Activated effector memory CD4-positive, alpha-beta T cell treated with Interleukin-2 at 50 U/mL for 16 hours (primary cell): Measurements from ENCODE around the gene LRRC27.

ENCODE experiments used
- DNase-seq: peaks from one replicate; pipeline ENCODE4 v3.0.0-alpha.2; 2020

Gene LRRC27

DNA sequence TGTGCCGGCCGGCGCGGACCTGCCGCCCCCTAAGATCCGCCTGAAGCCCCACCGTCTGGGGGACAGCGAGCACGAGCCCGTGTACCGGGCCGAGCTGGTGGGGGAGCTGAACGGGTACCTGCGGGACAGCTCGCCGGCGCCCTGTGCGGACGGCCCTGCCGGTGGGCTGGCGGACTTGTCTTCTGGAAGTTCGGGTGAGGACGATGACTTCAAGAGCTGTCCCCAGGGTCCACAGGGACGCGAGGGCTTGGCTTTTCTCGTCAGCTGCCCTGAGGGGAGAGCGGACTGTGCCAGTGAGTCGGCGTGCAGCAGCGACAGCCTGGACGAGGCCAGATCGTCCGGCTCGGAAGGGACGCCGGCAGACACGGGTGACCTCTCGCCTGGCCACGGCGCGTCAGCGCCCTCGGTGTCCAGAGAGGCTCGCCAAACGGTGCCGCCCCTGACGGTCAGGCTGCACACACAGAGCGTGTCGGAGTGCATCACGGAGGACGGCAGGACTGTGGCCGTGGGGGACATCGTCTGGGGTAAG lies 73.5 kb downstream of the LRRC27 start:
- DNase-seq: no peak

- DNase-seq: no peak
Observed at GRCh38 chr10:132406181-132406580, 74.2 kb downstream of the LRRC27 start.

GRCh38 chr10:132406750-132407149 lies 74.8 kb downstream of the LRRC27 start:
- no peak for DNase-seq

DNA sequence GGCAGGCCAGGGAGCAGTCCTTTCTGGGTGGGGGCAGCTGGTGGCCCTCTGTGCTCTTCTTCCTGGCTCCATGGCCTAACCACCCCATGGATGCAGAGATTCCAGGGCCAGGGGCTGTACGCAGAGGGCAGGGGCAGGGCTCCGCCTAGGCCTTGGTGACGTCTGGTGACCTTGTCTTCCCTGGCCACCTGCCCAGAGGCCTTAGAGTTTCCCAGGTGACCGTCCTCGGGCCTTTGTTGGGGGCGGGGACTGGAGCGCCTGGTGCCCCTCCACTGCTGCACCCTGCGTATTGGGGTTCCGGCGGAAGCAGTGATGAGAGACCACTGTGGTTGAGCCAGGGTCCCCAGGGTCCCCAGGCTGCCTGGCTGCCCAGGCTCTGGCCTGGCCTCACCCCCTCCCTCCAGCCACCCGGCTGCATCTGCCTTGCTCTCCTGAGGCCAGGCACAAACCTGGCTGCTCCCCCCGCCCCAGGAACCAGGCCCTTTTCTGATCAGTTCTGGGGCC lies 75.3 kb downstream of the LRRC27 start:
- DNase-seq: no peak

DNA sequence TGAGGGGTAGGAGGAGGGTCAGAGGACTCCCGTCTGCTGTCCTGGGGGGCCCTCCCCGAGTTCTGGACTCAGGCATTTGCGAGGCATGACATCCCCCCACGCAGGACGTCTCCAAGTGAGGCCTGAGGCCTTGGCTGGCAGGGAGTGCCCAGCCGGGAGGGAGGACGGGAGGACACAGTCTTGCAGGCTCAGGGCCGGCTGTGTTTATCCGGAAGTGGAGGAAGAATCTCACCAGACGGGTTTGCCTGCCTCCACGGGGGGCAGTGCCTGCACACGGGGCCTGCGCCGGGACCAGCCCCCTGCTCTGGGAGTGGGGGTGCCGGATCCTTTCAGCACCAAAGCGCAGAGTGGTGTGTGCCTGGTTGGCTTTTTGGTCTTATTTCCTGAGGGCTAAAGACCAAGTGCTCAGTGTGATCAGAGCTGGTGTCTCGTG lies 75.9 kb downstream of the LRRC27 start:
- DNase-seq: no peak

- DNase-seq: no peak
Observed at GRCh38 chr10:132408367-132408781, 76.4 kb downstream of the LRRC27 start.

- no peak for DNase-seq
Observed at GRCh38 chr10:132408823-132409666, 77.1 kb downstream of the LRRC27 start.

- DNase-seq: no peak
Observed at GRCh38 chr10:132409667-132410028, 77.7 kb downstream of the LRRC27 start.

DNA sequence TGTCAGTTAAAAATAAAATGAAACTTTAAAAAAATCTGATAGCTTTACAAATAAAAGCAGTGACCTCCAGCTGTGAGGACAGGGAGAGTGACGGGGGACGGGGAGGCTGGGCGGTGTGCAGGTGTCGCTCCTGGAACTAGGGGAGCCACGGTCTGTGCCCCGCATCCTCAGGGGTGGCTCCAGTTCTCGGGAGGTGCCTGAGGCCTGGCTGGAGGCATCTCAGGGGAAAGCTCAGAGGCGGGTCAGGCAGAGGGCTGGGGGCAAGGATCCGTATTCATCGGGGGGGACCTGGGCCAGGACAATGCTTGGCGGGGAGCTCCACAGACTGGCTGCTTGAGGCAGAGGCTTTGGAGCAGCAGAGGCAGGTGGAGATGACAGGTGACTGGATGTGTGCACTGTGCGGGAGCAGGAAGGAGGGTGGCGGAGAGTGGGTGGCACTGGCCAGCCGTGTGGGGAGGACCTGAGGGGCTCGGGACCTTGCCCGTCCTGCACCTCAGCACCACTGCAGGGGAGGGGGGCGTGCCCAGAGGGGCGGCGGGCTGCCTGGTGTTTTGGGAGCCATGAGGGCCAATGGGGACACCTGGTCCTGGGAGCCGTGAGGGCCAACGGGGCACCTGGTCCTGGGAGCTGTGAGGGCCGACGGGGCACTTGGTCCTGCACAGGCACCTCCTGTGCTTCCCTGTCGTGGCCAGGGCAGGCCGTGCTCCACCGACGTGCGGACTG lies 78.2 kb downstream of the LRRC27 start:
- DNase-seq: no peak

DNA sequence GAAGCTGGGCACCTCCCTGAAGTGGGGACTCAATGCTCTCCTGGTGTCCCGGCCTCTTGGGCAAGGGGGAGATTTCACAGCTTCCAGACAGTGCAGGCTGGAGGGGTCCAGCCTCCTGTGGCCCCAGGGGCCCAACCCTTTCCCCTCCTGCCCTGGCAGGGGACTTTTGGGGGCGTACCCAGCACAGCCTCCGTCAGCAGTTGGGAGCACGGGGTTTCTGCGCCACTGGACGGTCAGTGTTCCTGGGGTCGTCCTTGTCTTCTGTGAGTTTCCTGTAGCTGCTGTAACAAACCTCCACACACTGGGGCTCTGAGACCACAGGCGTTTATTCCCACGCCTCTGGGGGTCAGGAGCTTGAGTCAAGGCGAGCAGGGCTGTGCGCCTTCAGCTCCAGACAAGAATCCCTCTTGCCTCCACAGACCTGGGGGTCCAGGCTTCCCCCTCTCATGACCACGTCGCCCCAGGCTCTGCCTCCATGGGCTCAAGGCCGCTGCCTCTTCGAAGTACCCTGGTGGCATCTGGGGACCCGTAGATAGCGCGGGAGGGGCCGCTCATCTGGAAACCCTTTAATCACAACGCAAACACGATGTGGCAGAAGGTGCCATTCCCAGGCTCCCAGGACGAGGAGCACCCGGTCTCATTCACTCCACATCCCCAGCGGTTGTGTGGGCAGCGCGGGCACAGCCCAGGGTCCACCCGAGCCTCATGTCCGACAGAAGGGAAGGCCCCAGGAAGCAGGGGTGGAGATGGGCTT lies 79.0 kb downstream of the LRRC27 start:
- no peak for DNase-seq

- no peak for DNase-seq
Observed at GRCh38 chr10:132411561-132412253, 79.7 kb downstream of the LRRC27 start.

DNA sequence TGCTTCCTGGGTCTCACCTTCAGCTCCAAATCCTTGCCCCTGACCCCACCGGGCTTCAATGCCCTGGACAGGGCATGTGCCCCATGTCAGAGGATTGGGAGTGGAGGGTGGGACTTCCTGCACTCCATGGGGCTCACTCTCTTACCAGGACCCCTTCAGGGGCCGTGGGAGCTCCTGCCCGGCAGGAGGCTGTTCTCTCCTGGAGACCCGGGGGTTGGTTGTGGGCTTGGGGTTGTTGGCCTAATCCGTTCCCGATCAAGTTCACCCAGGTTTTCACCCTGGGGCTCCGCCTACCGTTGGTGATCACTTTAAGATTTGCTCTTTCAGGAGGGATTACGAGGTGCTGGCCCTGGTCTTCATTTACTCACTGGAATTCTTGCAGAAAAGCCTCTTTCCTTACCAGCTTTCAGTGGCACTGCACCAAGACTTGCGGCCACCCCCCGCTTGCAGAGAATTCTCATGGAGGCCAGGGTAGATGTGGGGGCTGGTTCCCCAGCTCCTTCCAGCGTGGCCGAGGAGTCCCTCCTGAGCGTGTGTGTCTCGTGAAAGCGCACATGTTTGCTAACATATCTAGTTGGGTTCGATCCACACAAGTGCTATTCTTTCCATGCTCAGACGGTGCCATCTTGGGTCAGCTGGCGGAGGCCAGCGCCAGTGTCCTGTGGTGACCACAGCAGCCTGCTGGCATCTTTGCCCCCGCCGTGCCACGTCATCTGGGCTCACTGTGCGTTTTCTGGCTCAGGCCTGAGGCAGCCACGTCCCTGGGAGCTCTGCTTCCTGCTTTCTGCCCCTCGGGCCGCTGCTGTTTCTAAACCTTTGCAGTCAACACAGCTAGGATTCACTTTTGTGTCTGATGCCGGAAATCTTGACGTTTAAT lies 80.6 kb downstream of the LRRC27 start:
- no peak for DNase-seq

GRCh38 chr10:132413226-132414205 lies 81.5 kb downstream of the LRRC27 start:
- DNase-seq: no peak

- no peak for DNase-seq
Observed at GRCh38 chr10:132414402-132415016, 82.5 kb downstream of the LRRC27 start.

DNA sequence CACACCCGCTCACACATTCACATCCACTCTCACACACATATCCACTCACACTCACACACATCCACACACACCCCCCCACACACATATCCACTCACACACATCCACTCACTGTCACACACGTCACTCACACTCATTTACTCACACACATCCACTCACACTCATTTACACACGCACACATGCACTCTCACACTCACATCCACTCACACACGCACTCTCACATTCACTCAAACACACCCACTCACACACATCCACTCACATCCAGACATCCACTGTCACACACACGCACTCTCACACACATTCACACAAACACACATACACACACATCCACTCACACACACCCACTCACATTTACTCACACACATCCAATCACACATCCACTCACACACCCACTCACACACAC lies 83.3 kb downstream of the LRRC27 start:
- no peak for DNase-seq

DNA sequence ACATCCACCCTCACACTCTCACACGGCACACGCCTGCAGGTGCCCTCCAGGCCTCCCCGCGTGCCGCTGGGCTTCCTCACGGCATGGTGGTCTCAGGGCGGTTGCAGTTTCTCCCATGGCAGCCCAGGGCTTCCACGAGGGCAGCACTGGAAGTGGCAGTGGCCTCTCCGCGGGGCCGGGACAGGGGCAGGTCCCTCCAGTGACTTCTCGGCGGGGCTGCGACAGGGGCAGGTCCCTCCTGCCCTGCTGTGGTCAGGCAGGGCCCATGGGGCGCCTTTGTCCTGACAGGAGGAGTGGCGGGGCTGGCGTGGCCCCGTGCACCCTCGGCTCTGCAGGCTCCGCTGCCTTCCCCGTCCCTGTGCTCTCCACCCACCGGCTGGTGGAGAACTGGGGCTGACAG lies 84.0 kb downstream of the LRRC27 start:
- DNase-seq: no peak

- no peak for DNase-seq
Observed at GRCh38 chr10:132416566-132417256, 84.7 kb downstream of the LRRC27 start.

- no peak for DNase-seq
Observed at GRCh38 chr10:132417257-132417910, 85.4 kb downstream of the LRRC27 start.
